ENCODE measurements around the gene DDX1.

DDX1 gene

GRCh38 chr2:15652801-15653200, 61.1 kb downstream of the DDX1 start:
- Histone ChIP-seq H3K27ac (ENCODE audit: insufficient read depth, low read length, poor library complexity, severe bottlenecking) (no peak overlapping the region), H3K36me3 (ENCODE audit: control insufficient read depth, insufficient read depth, low read length) (no peaks in the 10 kb centered on the region), H3K4me3 (ENCODE audit: insufficient read depth, low read depth, low read length, poor library complexity, severe bottlenecking) (no peak overlapping the region), H3K27me3 (replicated peaks; ENCODE audit: control insufficient read depth, insufficient read depth, low read length, poor library complexity, severe bottlenecking) (no peaks in the 10 kb centered on the region), H3K9me3 (ENCODE audit: control insufficient read depth, low read length) (no peaks in the 10 kb centered on the region), H3K4me1 (ENCODE audit: control insufficient read depth, insufficient read depth, low read length, poor library complexity, severe bottlenecking) (no peaks in the 10 kb centered on the region)
- no peak for DNase-seq

- Histone ChIP-seq H3K9me3 (ENCODE audit: control insufficient read depth, low read length) (no peaks in the 10 kb centered on the region), H3K27me3 (replicated peaks; ENCODE audit: control insufficient read depth, insufficient read depth, low read length, poor library complexity, severe bottlenecking) (no peaks in the 10 kb centered on the region), H3K4me1 (ENCODE audit: control insufficient read depth, insufficient read depth, low read length, poor library complexity, severe bottlenecking) (no peaks in the 10 kb centered on the region), H3K4me3 (ENCODE audit: insufficient read depth, low read depth, low read length, poor library complexity, severe bottlenecking) (no peak overlapping the region), H3K27ac (ENCODE audit: insufficient read depth, low read length, poor library complexity, severe bottlenecking) (no peak overlapping the region), H3K36me3 (ENCODE audit: control insufficient read depth, insufficient read depth, low read length) (no peaks in the 10 kb centered on the region)
- no peak for DNase-seq
Observed at GRCh38 chr2:15653806-15654726, 62.4 kb downstream of the DDX1 start.

GRCh38 chr2:15654727-15655073, 63.0 kb downstream of the DDX1 start:
- no peaks in the 10 kb centered on the region for H3K36me3 ChIP-seq (ENCODE audit: control insufficient read depth, insufficient read depth, low read length)
- H3K4me3 ChIP-seq (ENCODE audit: insufficient read depth, low read depth, low read length, poor library complexity, severe bottlenecking) = no peak overlapping the region
- no peaks in the 10 kb centered on the region for H3K4me1 ChIP-seq (ENCODE audit: control insufficient read depth, insufficient read depth, low read length, poor library complexity, severe bottlenecking)
- no peak for DNase-seq
- no peak overlapping the region for H3K27ac ChIP-seq (ENCODE audit: insufficient read depth, low read length, poor library complexity, severe bottlenecking)
- H3K9me3 ChIP-seq (ENCODE audit: control insufficient read depth, low read length) = no peaks in the 10 kb centered on the region
- no peaks in the 10 kb centered on the region for H3K27me3 ChIP-seq (replicated peaks; ENCODE audit: control insufficient read depth, insufficient read depth, low read length, poor library complexity, severe bottlenecking)

- Histone ChIP-seq H3K4me1 (ENCODE audit: control insufficient read depth, insufficient read depth, low read length, poor library complexity, severe bottlenecking) (no peaks in the 10 kb centered on the region), H3K36me3 (ENCODE audit: control insufficient read depth, insufficient read depth, low read length) (no peaks in the 10 kb centered on the region), H3K9me3 (ENCODE audit: control insufficient read depth, low read length) (no peaks in the 10 kb centered on the region), H3K4me3 (ENCODE audit: insufficient read depth, low read depth, low read length, poor library complexity, severe bottlenecking) (no peak overlapping the region), H3K27ac (ENCODE audit: insufficient read depth, low read length, poor library complexity, severe bottlenecking) (no peak overlapping the region), H3K27me3 (replicated peaks; ENCODE audit: control insufficient read depth, insufficient read depth, low read length, poor library complexity, severe bottlenecking) (no peaks in the 10 kb centered on the region)
- DNase-seq = no peak
Observed at GRCh38 chr2:15655123-15655887, 63.6 kb downstream of the DDX1 start.

GRCh38 chr2:15656090-15656489, 64.4 kb downstream of the DDX1 start:
- Histone ChIP-seq H3K9me3 (ENCODE audit: control insufficient read depth, low read length) (no peaks in the 10 kb centered on the region), H3K4me3 (ENCODE audit: insufficient read depth, low read depth, low read length, poor library complexity, severe bottlenecking) (no peak overlapping the region), H3K36me3 (ENCODE audit: control insufficient read depth, insufficient read depth, low read length) (no peaks in the 10 kb centered on the region), H3K27ac (ENCODE audit: insufficient read depth, low read length, poor library complexity, severe bottlenecking) (no peak overlapping the region), H3K4me1 (ENCODE audit: control insufficient read depth, insufficient read depth, low read length, poor library complexity, severe bottlenecking) (no peaks in the 10 kb centered on the region), H3K27me3 (replicated peaks; ENCODE audit: control insufficient read depth, insufficient read depth, low read length, poor library complexity, severe bottlenecking) (no peaks in the 10 kb centered on the region)
- DNase-seq = no peak

- DNase-seq = no peak
- H3K27me3 ChIP-seq (replicated peaks; ENCODE audit: control insufficient read depth, insufficient read depth, low read length, poor library complexity, severe bottlenecking) = no peaks in the 10 kb centered on the region
- H3K36me3 ChIP-seq (ENCODE audit: control insufficient read depth, insufficient read depth, low read length) = no peaks in the 10 kb centered on the region
- H3K27ac ChIP-seq (ENCODE audit: insufficient read depth, low read length, poor library complexity, severe bottlenecking) = no peak overlapping the region
- no peak overlapping the region for H3K4me3 ChIP-seq (ENCODE audit: insufficient read depth, low read depth, low read length, poor library complexity, severe bottlenecking)
- no peaks in the 10 kb centered on the region for H3K9me3 ChIP-seq (ENCODE audit: control insufficient read depth, low read length)
- no peaks in the 10 kb centered on the region for H3K4me1 ChIP-seq (ENCODE audit: control insufficient read depth, insufficient read depth, low read length, poor library complexity, severe bottlenecking)
Observed at GRCh38 chr2:15657759-15658158, 66.1 kb downstream of the DDX1 start.

GRCh38 chr2:15658911-15659310, 67.2 kb downstream of the DDX1 start:
- DNase-seq = no peak
- no peaks in the 10 kb centered on the region for H3K36me3 ChIP-seq (ENCODE audit: control insufficient read depth, insufficient read depth, low read length)
- no peaks in the 10 kb centered on the region for H3K9me3 ChIP-seq (ENCODE audit: control insufficient read depth, low read length)
- no peak overlapping the region for H3K27ac ChIP-seq (ENCODE audit: insufficient read depth, low read length, poor library complexity, severe bottlenecking)
- H3K4me3 ChIP-seq (ENCODE audit: insufficient read depth, low read depth, low read length, poor library complexity, severe bottlenecking) = no peak overlapping the region
- no peaks in the 10 kb centered on the region for H3K4me1 ChIP-seq (ENCODE audit: control insufficient read depth, insufficient read depth, low read length, poor library complexity, severe bottlenecking)
- no peaks in the 10 kb centered on the region for H3K27me3 ChIP-seq (replicated peaks; ENCODE audit: control insufficient read depth, insufficient read depth, low read length, poor library complexity, severe bottlenecking)

GRCh38 chr2:15660491-15661294, 69.0 kb downstream of the DDX1 start:
- Histone ChIP-seq H3K9me3 (ENCODE audit: control insufficient read depth, low read length) (no peaks in the 10 kb centered on the region), H3K27ac (ENCODE audit: insufficient read depth, low read length, poor library complexity, severe bottlenecking) (no peak overlapping the region), H3K36me3 (ENCODE audit: control insufficient read depth, insufficient read depth, low read length) (no peaks in the 10 kb centered on the region), H3K27me3 (replicated peaks; ENCODE audit: control insufficient read depth, insufficient read depth, low read length, poor library complexity, severe bottlenecking) (no peaks in the 10 kb centered on the region), H3K4me1 (ENCODE audit: control insufficient read depth, insufficient read depth, low read length, poor library complexity, severe bottlenecking) (no peaks in the 10 kb centered on the region), H3K4me3 (ENCODE audit: insufficient read depth, low read depth, low read length, poor library complexity, severe bottlenecking) (no peak overlapping the region)
- no peak for DNase-seq

GRCh38 chr2:15661295-15661569, 69.6 kb downstream of the DDX1 start:
- Histone ChIP-seq H3K4me1 (ENCODE audit: control insufficient read depth, insufficient read depth, low read length, poor library complexity, severe bottlenecking) (no peaks in the 10 kb centered on the region), H3K27ac (ENCODE audit: insufficient read depth, low read length, poor library complexity, severe bottlenecking) (no peak overlapping the region), H3K27me3 (replicated peaks; ENCODE audit: control insufficient read depth, insufficient read depth, low read length, poor library complexity, severe bottlenecking) (no peaks in the 10 kb centered on the region), H3K36me3 (ENCODE audit: control insufficient read depth, insufficient read depth, low read length) (no peaks in the 10 kb centered on the region), H3K9me3 (ENCODE audit: control insufficient read depth, low read length) (no peaks in the 10 kb centered on the region), H3K4me3 (ENCODE audit: insufficient read depth, low read depth, low read length, poor library complexity, severe bottlenecking) (no peak overlapping the region)
- no peak for DNase-seq

- DNase-seq = no peak
- Histone ChIP-seq H3K27me3 (replicated peaks; ENCODE audit: control insufficient read depth, insufficient read depth, low read length, poor library complexity, severe bottlenecking) (no peaks in the 10 kb centered on the region), H3K27ac (ENCODE audit: insufficient read depth, low read length, poor library complexity, severe bottlenecking) (no peak overlapping the region), H3K36me3 (ENCODE audit: control insufficient read depth, insufficient read depth, low read length) (no peaks in the 10 kb centered on the region), H3K9me3 (ENCODE audit: control insufficient read depth, low read length) (no peaks in the 10 kb centered on the region), H3K4me3 (ENCODE audit: insufficient read depth, low read depth, low read length, poor library complexity, severe bottlenecking) (no peak overlapping the region), H3K4me1 (ENCODE audit: control insufficient read depth, insufficient read depth, low read length, poor library complexity, severe bottlenecking) (no peaks in the 10 kb centered on the region)
Observed at GRCh38 chr2:15662026-15662425, 70.4 kb downstream of the DDX1 start.

Data from effector memory CD4-positive, alpha-beta T cell (primary cell).